ENCODE measurements around the gene SMU1.
"Not testable (repeated sequence)": the region's sequence is repeated elsewhere in the genome, so short reads cannot be mapped to it uniquely, and the experiment has no call there.

The SMU1 gene

GRCh38 chr9:33105504-33105903 lies 29.0 kb upstream of the SMU1 start:
- no peak for DNase-seq

GRCh38 chr9:33104401-33104800 lies 27.9 kb upstream of the SMU1 start:
- no peak for DNase-seq

GRCh38 chr9:33103501-33104281 lies 27.2 kb upstream of the SMU1 start:
- DNase-seq, result no peak

GRCh38 chr9:33102551-33103210 lies 26.2 kb upstream of the SMU1 start:
- no peak for DNase-seq

GRCh38 chr9:33101104-33101951 lies 24.9 kb upstream of the SMU1 start:
- DNase-seq, result no peak

GRCh38 chr9:33099754-33100153 lies 23.3 kb upstream of the SMU1 start:
- no peak for DNase-seq

- no peak for DNase-seq
These were observed 20.7 kb upstream of the SMU1 start for GRCh38 chr9:33097192-33097591.

GRCh38 chr9:33092634-33093033 lies 16.2 kb upstream of the SMU1 start:
- no peak for DNase-seq

- not testable (repeated sequence) for DNase-seq
These were observed 9.2 kb upstream of the SMU1 start for GRCh38 chr9:33085672-33086071.

GRCh38 chr9:33082538-33083326 lies 6.3 kb upstream of the SMU1 start:
- DNase-seq, result peak; percentile 14

GRCh38 chr9:33082128-33082527 lies 5.7 kb upstream of the SMU1 start:
- peak; percentile 11 for DNase-seq

GRCh38 chr9:33081128-33081851 lies 4.8 kb upstream of the SMU1 start:
- peak; percentile 90 for DNase-seq

- no peak for DNase-seq
These were observed 4.1 kb upstream of the SMU1 start for GRCh38 chr9:33080534-33080933.

GRCh38 chr9:33068991-33069390 lies 7.5 kb downstream of the SMU1 start:
- DNase-seq, result no peak

- DNase-seq, result no peak
These were observed 11.1 kb downstream of the SMU1 start for GRCh38 chr9:33065157-33066076.

- DNase-seq, result no peak
These were observed 25.3 kb downstream of the SMU1 start for GRCh38 chr9:33051144-33051543.

GRCh38 chr9:33049680-33050361 lies 26.7 kb downstream of the SMU1 start:
- DNase-seq, result peak; percentile 24

GRCh38 chr9:33048054-33048465 lies 28.4 kb downstream of the SMU1 start:
- DNase-seq, result no peak

GRCh38 chr9:33046061-33046460 lies 30.4 kb downstream of the SMU1 start:
- DNase-seq, result no peak

GRCh38 chr9:33044677-33045282 lies 31.7 kb downstream of the SMU1 start:
- DNase-seq, result no peak

Data from activated CD4-positive, alpha-beta T cell treated with anti-CD3 and anti-CD28 coated beads, Interleukin-2, Interleukin-6, amounts not matched to agents 100 ng/mL and 50 ng/mL, durations not matched to agents 16 hours and 8 hours (primary cell).